ENCODE measurements around the gene H3-3A.
"Not testable (repeated sequence)": the region's sequence is repeated elsewhere in the genome, so short reads cannot be mapped to it uniquely, and the experiment has no call there.

H3-3A gene

DNA sequence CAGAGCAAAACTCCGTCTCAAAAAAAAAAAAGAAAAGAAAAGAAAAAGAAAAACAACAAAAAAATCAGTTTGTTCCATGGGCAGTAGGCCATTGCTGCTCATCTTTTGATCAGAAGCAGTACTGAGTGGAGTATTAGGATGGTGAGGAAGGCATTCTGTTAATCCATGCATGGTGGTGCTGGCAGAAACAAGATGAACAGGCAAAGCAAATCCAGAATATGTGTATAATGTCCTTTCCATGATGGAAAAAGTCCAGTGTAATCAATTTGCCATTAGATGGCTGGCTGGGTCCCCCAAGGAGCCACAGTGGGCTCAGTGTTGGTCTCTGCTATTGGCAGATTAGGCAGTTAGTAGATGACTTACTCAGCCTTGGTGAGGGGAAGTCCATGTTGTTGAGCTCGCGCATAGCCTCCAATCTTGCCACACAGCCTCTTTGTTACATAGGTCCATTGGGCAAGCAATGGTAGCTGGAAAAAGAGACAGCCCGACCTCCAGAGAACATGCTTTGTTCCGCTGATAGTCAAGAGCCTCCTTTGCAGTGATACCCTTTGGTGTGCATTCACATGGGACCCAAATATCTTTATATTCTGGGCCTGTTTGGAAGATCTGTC lies 23.3 kb downstream of the H3-3A start:
- DNase-seq (ENCODE audit: low spot score): no peak

DNA sequence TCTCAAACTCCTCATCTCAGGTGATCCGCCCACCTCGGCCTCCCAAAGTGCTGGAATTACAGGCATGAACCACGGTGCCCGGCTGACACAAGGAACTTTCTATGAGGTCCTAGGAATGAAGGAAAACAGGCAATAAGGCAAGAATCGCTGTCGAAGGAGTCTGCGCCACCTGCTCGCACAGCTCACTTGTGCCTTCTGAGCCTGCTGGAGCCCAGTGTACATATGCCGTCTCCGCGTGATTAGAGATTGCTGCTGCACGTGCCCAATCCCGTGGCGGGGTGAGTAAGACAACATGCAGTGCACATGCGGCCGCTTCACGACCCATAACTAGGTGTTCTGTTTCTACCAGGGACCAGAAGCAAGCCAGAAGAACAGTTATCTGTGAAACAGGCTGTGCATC lies 24.3 kb downstream of the H3-3A start:
- no peak for DNase-seq (ENCODE audit: low spot score)

DNA sequence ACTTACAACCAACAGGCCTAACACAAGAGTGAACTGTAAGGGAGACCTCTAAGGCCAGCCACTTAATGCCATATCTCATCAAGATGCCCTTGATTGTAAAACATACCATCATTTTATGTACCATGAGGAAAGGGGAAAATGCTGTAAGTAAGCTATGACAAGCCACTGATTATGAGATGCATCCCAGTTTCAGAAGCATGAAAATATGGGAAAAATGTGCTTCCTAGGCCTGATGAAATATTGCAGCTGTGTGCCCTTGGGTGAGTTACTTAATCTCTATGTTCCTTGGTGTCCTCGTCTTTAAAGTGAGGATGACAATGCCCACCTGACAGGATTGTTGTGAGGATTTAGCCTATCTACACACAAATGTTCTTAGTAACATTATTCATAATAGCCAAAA lies 28.9 kb downstream of the H3-3A start:
- DNase-seq (ENCODE audit: low spot score): no peak

DNA sequence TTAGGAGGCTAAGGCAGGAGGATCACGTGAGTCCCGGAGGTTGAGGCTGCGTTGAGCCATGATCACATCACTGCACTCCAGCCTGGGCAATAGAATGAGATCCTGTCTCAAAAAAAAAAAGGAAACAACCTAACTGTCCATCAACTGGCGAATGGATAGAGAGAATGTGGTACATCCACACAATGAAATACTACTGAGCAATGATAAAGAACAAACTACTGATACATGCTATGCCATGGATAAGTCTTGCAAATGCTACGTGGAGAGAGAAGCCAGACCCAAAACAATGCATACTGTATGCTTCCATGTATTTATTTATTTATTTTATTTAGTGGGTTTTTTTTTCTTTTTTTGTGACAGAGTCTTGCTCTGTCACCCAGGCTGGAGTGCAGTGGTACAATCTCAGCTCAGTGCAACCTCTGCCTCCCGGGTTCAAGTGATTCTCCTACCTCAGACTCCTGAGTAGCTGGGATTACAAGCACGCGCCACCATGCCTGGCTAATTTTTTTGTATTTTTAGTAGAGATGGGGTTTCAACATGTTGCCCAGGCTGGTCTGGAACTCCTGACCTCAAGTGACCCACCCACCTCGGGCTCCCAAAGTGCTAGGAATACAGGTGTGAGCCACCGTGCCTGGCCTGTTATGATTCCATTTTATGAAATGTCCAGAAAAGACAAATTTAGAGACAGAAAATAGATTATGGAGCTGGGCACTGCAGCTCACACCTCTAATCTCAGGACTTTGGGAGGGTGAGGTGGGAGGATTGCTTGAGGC lies 29.7 kb downstream of the H3-3A start:
- not testable (repeated sequence) for DNase-seq (ENCODE audit: low spot score)

DNA sequence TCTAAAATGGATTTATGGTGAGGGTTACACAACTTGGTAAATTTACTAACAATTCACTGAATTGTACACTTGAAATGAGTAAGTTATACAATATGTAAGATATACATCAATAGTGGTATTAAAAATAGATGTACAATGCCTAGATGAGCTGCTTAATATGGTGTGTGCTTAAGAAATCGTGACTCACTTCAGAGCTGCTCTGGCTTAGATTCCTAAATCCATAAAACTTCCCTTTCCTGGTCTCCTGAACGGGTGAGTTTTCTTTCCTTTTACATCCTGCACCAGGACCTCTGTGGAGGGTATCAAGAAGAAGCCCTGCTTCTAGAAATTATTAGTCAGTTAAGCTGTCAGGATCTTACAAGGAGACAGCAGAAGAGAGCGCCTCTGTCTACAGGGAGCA lies 30.4 kb downstream of the H3-3A start:
- DNase-seq (ENCODE audit: low spot score): no peak

DNA sequence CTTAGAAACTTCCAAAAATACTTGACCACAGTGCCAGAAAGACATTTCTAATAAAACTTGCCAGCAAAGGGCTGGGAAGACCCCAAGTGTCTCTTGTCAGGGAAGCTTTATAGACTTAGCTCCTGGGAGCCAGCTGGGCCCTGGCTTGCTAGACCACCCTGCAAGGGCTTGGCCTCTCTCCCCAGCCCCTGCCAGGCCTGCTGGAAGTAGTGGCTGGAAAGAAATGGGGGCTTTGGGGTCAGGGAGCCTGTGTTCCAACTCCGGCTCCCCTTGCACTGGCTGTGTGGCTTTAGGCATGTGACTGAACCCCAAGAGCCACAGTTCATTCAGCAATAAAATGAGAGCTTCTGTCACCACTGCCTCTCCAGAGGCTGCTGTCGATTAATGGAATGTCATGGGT lies 31.1 kb downstream of the H3-3A start:
- no peak for DNase-seq (ENCODE audit: low spot score)

DNA sequence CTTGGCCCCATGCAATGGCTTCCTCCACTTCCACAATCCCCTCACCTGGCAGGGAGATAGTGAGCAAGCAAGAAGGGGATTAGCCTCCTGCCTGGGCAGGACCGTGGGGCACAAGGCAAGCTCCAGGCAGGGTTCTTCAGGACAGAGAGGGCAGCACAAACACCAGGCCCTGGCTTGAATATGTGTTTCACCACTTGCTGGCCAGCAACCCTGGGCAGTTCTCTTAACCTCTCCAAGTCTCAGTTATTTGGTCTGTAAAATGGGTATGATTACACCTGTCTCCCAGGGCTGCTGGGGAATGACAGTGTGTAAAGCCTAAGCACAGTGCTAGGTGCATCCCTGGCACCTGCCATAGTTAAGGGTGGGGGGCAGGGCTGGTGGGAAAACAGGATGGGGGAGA lies 31.9 kb downstream of the H3-3A start:
- no peak for DNase-seq (ENCODE audit: low spot score)

DNA sequence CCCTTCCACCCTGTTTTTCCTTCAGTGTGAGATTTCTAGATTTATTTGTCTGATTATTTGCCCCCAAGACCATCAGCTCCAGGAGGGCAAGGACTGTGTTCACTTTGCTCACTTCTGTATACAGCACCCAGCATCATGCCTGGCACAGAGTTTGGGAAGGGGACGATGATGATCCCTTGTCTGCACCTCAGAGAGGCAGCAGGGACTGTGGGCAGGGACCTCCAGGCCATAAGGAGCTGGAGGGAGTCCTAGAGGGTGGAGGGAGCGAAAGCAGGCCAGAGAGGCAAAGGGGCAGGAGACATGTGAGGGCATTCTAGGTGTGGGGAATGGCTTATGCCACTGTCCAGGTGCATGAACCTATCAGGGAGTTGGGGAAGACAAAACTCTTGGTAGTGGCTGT lies 32.8 kb downstream of the H3-3A start:
- no peak for DNase-seq (ENCODE audit: low spot score)

DNA sequence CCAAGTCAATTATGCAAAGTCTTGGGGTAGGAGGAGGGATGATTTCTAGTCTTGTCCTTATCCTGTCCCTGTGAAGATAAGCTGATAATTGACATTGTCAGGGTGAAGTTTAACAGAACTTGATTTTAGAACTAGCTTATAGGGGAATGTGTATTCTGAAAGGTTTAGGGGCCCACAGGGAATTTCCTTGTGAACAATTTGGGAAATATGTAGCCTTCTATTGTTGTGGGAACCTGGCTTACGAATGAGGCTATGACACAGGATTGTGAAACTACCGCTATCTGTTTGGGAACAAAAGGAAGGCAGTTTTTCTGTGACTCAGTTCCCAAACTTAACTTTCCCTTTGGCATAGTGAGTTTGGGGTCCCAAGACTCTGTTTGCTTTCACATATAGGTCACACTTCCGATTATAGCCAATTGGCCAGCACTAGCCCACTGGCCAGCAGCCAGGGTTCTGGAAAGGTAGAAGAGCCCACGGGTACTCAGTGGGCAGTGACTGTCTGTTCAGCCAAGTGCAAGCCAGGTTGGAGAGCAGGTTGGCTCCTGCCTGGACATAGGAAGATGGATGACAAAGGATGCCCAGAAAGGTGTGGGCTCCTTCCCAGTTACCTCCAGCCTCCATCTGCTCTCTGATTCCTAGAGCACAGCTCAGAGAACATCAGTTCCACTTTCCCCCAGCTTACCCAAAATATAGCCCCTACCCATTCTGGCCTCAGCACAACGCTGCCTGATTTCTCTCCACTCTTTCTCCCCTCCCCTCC lies 35.5 kb downstream of the H3-3A start:
- no peak for DNase-seq (ENCODE audit: low spot score)

DNA sequence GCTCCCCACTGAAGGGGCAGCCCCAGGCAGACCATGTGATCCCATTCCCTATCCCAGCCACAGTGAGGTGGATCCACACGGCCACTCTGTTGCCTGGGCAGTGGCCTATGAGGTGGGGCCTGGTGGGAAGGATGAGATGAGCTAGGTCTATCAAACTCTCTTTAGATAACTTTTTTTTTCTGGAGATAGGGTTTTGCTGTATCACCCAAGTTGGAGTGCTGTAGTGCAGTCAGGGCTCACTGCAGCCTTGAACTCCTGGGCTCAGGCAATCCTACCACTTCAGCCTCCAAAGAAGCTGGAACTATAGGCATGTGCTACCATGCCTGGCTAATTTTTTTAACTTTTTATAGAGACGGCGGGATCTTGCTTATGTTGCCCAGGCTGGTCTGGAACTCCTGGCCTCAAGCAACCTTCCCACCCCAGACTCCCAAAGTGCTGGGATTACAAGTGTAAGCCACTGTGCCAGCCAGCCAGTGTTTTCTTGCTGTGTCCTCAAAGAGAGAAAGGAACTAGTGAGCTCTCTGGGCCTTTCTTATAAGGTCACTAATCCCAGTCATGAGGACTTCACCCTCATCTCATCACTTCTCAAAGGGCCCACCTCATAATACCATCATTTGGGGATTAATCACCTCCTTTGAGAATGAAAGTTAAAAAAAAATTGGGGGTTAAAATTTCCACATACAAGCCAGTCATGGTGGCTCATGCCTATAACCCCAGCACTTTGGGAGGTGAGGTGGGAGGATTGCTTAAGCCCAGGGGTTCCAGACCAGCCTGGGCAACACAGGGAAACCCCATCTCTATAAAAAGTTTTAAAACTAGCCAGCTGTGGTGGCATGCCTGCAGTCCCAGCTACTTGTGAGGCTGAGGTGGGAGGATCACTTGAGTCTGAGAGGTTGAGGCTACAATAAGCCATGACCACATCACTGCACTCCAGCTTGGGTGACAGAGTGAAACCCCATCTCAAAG lies 36.6 kb downstream of the H3-3A start:
- DNase-seq (ENCODE audit: low spot score): no peak

DNA sequence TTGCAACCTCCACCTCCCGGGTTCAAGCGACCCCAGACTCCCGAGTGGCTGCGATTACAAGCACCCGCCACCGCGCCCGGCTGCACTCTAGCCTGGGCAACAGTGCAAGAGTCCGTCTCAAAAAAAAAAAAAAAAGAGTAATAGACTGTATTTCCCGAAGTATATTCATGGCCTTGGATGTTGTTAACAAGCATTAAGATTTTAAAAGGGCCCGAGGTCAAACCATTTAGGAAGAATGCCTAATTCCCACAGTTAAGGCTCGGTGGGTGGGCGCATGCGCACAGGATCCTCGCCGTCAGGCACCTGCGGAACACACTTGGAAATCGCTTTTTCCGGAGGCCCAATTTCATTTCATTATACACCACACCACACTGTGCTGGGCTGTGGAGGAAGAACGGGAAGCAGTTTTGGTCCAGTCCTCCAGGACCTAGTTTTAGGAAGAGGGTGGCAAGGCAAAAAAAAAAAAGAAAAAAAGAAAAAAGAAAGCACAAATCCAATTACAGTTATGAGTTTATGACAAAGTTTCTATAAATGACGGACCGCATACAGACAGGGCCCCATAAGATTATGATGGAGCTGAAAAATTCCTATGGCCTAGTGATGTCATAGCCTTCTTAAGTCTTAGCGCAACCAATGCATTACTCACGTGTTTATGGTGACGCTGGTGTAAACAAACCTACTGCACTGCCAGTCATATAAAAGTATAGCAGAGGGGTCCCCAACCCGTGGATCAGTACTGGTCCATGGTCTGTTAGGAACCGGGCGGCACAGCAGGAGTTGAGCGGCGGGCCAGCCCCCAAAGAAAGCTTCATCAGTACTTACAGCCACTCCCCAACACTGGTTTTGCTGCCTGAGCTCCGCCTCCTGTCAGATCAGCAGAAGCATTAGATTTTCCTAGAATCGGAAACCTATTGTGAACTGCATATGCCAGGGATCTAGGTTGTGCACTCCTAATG lies 38.2 kb downstream of the H3-3A start:
- no peak for DNase-seq (ENCODE audit: low spot score)

DNA sequence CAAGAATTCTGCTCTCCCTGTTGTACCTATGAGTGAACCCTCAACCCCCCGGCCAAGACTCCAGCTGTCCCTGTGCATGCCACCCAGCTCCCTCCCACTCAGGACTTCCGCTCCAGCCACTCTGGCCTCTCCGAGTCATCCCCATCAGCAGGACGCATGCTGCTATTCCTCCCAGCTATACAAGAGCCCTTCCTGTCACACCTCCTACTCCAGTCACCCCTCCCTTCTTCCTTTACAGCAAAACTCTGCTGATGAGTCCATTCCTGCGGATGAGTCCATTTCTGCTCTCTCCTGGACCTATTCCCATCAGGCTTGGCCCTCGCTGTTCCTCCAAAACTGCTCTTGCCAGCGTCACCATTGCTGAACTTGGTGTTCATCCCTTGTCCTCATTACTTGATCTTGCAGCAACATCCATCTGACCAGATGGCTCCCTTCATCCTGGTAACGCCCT lies 42.2 kb downstream of the H3-3A start:
- no peak for DNase-seq (ENCODE audit: low spot score)

DNA sequence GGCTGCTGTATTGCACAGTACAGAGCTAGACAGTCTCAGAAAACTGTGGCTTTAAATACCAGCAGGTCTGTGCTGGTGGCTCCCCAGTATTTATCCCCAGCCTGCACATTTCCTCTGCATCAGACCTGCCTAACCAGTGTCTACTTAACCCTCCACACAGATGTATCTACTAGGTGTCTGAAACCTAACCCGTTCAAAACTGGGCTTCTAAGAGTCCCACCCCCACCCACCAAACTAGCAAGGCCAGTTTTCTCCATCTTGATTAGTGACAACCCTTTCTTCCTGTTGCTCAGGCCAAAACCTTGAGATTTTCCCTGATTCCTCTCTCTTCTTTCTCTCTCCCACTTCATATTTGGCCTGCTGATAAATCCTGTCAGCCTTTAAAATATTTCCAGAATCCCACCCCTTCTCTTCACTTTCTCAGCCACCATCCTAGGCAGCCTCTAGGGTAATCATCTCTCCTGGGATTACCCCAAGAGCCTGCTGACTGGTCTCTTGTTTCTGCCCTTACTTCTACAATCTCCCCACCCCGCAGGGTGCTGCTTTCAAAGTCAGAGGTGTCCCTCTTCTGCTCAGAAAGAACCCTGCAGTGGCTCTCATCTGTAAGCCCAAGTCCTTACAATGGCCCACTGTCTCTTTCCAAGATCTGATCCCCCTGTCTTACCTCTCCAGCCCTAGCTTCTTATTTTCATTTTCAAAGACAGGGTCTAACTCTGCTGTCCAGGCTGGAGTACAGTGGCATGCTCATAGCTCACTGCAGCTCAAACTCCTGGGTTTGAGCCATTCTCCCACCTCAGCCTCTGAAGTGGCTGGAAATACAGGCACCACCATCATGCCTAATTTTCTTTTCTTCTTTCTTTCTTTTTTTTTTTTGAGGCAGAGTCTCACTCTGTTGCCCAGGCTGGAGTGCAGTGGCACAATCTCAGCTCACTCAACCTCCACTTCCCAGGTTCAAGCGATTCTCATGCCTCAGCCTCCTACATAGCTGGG lies 45.2 kb downstream of the H3-3A start:
- DNase-seq (ENCODE audit: low spot score): no peak

DNA sequence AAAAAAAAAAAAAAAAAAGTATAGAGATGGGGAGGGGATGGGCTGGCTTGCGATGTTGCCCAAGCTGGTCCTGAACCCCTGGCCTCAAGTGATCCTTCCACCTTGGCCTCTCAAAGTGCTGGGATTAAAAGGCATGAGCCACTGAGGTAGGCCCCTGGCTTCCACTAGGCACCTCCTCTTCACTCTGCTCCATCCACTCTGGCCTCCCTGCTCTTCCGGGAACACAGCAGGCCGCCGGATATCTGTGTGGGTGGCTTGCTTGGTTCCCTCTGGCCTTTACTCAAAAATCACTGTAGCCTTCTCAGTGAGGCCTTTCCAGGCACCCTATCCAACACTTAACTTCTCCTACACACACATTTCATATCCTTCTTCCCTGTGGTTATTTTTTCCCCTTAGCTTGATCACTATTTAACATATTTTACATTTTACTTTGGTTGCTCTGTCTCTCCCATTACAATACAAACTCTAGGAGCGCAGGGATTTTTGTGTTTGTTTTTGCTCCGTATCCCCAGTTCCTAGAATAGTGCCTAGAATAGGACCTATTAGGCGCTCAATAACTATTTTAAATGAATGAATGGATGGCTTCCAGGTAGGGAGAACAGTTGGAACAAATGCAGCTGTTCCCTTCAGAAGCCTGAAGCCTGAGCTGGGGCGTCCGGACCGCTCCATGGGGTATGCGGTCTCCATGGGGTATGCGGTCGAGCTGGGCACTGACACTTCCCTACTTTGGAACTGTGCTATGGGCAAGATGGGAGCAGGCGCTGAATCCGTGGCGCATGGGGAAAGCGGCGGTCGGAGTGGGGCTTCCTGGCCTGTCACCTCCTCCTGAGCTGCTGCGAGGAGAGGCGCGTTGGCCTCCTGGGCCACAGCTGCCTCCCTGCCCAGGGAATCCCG lies 46.7 kb downstream of the H3-3A start:
- no peak for DNase-seq (ENCODE audit: low spot score)

DNA sequence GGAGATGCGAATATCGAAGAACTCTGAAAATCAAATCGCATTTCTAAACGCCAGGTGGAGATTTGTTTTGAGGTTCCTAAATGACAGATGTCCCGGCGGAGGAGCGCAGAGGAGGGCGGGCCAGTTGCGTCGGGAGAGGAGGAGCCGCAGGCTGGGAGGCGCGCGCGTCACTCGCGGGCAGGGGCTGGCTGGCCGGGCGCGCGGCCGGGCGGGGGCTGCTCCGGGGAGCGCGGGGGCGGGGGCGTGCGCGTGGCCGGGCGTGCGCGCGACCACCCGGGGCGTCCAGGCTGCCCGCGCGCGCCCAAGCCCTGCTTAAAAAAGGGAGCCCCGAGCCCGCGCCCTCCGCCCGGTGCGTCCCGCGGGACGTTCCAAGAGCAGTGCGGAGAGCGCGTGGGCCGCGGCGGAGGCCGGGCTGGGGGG lies 47.3 kb downstream of the H3-3A start:
- DNase-seq (ENCODE audit: low spot score): peak; percentile 83

DNA sequence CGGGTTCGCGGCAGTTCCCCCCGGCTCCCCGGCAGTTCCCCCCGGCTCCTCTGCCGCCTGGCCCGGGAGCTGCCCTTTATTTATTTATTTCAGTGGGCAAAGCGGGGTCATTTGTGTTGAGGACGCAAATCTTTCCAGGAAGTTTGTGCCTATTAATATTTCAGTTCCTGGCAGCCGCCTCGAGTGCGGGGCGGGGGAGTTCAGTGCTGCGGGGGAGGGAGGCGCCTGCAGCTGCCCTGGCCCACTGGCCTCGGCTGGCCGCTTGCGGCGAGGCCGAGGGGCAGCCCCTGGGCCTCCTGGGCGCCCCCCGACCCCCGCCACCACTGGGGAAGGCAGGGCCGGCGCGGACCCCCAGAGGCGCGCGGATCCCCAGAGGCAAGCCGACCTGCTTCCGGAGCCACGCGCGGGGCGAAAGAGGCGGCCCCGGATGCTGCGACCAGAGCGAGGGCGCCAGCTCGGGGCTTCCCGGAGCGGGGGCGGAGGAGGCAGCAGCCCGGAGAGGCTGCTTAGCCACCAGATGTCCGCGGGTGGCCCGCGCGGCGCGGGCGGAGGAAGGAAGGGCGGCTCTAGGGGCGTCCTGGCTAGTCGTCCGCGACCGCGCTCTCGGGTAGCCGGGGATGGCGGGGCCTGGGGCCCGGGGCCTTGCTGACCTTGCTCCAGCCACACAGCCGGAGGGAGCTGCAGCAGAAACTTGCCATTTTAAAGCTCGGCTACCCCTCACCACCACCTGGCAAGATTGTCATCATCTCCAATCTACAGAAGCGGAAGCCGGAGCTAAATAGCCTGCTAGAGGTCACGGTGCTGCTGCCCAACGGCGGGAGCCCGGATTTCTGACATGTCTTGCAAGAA lies 48.0 kb downstream of the H3-3A start:
- peak; percentile 31 for DNase-seq (ENCODE audit: low spot score)

DNA sequence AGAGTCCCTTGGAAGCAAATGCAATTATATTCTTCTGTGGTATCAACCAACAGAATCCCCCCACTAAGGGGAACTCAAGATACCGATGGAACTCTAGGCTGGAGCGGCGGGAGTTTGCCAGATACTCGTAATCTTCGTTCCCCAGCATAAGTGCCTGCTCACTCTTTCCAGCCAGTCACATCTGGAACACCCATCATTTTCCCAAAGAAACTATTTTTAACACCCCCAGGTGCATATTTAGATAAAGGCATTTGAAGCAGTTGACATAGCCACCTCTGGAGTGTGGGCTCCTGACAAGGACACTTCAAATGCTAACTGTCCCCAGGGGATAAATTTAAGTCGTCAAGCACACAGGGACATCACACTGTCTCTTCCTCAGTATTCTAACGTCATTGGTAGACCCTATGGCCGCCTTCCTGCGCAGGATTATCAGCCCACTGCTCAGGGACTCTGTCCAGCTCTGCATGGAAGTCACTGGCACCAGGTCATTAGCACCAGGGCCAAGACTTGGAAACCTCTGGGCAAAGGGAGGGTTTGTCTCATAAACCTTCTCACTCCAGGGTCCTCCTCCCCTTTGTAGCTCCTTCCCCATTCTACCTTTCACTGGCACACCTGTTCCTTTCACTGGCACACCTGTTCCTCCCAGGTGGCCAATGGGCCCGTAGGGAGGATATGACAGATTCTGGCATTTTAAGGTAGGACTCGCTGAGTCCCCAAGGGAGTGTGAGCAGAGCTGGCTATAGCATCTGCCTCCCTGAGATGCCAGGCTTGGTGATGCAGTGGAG lies 48.8 kb downstream of the H3-3A start:
- DNase-seq (ENCODE audit: low spot score): no peak

Data from LoVo (cell line).